DLD1 (cell line): ENCODE data around the gene TAF15.

Experiments used
- in situ Hi-C: cut with HindIII; loops from 2 replicates; pipeline ENCODE4 v1.10.0; 2017; ENCODE audit warnings: low sequenced_read_pairs

The TAF15 gene

DNA sequence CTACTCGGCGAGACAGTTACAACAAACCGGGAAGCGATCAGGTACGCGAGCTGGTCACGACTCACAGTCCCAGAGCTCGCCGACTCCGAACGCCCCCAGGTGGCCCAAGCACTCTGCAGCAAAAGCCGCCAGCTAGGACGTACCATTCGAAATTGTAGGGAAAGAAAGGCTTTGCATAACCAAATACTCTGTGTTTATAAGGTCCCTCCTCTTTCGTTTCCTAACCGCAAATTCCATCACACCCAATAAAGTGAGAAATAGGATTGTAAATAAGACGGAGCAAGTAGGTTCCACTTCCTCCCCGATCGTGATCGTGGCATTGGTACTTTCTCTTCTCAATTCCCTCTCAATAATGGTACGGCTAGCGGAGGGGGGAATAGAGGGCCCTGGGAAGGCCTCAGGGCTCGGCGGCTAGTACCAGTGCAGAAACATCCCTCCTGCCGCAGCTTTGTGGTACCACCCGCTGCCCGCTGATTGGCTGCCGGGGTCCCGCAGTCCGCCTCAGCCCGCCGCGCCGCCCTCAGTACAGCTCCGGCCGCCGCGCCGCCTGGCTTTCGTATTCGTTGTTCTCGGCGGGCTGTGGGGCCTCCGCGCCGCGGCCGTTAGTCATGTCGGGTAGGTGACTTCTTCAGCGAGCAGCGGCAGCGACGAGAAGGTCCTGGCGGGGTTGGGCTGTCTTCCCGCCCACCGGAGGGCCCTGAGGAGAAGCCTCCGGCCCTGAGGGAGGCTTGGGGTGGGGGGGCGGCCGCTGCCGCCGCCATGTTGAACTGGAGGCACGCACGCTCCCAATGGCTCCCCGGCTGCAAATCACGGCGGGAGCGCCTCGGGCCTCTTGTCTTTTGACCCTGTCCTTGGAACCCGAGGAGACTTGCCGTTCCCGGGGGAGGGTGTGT lies at the start of gene TAF15:
Gene TAF15, plus strand, starts transcription at position 523 of the 893 bp plus-strand sequence. Its CDS starts 86 bp downstream, at position 609.
- in situ Hi-C loops = no loop called here

GRCh38 chr17:35760587-35760986 lies 48.7 kb upstream of the TAF15 start, which contains the start of gene C17orf50:
TSS of gene C17orf50 (plus strand) at chr17:35760887. CDS start at chr17:35760942, 55 bp downstream.
- in situ Hi-C loops = no loop called here

DNA sequence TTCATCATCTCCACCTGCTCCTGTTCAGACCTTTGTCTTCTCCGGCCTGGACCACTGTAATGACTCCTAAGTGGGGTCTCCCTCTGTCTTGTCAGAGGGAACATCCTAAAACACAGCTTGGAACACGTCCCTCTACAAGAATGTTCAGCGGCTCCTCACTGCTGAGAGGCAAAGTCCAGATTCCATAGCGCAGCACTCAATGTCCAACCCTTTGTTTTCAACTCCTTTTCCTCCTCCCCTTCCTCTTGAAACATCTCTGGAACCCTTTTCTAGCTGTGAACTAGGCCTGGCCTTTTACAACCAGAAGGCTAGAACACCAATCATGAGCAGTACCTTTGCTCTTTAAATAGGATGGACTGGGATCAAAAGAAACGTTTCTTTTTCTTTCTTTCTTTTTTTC lies 47.7 kb upstream of the TAF15 start:
- in situ Hi-C loops = no loop called here

DNA sequence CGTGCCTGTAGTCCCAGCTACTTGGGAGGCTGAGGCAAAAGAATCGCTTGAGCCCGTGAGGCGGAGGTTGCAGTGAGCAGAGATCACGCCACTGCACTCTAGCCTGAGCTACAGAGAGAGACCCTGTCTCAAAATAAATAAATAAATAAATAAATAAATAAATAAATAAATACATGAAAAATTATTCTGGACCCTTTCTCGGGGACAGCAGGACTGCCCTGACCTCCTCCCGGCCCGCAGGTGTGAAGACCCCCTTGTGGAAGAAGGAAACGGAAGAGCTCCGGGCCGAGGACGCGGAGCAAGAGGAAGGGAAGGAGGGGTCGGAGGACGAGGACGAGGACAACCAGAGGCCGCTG lies 45.5 kb upstream of the TAF15 start:
- in situ Hi-C loops = no loop called here

GRCh38 chr17:35764123-35764991 lies 44.9 kb upstream of the TAF15 start:
- in situ Hi-C loops = no loop called here

DNA sequence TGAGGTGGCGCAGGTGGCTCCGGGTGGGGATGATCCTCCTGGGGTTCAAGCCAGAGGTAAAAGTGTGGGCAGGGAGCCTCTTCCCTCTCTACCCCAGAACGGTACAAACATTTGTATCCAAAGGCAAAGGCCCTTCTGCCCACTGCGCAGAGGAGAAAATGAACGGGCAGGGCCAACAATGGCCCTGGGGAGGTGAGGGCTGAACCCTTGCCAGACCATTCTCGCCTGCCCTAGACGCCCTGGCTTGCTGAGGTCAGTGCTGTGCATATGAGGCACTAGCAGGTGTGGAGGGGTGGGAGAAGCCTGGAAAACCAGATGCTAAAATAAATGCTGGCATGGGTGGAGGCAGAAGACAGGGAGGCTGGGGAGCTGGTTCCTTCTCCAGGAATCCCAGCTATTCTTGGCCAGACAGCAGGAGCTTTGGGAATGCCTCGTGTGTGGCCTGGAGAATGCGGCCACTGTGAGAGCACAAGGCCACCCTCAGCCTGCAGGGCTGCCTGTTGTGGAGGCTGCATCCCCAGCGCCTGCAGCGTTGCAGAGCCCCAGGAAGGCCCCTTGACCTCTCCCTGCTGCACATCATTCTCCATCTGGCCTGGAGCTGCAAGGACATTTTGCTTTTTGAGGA lies 44.1 kb upstream of the TAF15 start:
- in situ Hi-C loops = no loop called here

- in situ Hi-C loops = no loop called here
Measured at GRCh38 chr17:35765756-35766488, 43.4 kb upstream of the TAF15 start.

- in situ Hi-C loops = no loop called here
Measured at GRCh38 chr17:35766489-35766877, 42.8 kb upstream of the TAF15 start.

GRCh38 chr17:35766903-35767510 lies 42.3 kb upstream of the TAF15 start:
- in situ Hi-C loops = no loop called here

DNA sequence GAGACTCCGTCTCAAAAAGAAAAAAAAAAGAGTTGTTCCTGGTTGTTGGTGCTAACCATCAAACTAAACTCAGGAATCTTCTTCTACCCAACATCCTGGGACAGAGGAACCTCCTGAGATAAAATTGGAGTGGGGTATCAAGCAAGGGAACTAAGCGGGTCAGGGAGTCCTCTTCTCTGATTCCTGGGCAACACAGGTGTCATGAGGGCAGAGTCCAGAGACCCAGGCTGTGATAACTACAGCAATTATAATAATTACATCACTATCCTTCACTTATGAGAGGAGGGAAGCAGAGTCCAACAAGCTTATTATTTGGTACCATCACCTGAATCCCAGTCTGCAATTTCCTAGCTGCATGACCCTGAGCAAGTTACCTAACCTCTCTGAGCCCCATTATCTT lies 40.5 kb upstream of the TAF15 start:
- in situ Hi-C loops = no loop called here

DNA sequence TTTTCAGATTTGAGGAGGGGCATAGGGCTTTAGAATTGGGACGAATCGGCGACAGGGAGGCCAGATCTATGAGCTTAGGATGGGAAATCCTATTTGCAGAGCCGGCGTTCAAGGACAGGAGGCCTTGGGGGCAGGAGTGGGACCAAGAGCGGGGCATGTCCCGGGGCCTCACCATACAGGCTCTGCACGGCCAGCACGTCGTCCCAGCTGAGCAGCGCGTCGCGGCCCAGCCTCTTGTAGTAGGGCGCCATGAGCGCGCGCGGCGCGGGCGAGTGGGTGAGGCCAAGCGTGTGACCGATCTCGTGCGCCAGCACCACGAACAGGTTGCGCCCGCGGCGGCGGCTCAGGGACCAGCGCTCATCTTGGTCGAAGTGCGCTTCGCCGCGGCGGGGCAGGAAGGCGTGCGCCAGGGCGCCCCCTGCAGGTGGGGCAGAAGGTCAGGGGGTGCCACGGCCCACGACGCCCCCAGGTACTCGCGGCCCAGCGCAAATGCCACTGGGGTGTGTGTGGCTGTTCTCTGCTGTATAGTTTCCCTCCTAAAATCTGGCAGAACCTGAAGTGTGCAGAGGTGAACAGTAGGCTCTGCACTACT lies 39.3 kb upstream of the TAF15 start:
- in situ Hi-C loops = no loop called here

DNA sequence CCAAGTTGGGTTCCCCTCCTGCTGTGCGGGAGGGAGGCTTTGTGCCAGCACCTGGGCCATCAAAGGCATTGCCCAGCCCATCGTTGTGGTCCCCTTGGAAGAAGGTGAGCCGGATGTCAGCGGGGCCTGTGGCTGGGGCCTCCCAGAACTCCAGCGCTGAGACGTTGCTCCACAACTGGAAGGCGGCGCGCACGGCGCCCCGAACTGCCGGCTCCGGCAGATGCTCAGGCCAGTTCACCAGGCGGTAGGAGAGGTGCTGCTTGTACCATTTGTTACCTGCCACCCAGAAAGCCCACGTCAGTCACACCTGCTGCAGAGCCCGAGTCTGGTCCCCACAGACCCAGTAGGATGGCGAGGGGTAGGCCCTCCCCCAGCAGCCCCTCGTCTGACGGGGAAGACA lies 36.2 kb upstream of the TAF15 start:
- in situ Hi-C loops = no loop called here

DNA sequence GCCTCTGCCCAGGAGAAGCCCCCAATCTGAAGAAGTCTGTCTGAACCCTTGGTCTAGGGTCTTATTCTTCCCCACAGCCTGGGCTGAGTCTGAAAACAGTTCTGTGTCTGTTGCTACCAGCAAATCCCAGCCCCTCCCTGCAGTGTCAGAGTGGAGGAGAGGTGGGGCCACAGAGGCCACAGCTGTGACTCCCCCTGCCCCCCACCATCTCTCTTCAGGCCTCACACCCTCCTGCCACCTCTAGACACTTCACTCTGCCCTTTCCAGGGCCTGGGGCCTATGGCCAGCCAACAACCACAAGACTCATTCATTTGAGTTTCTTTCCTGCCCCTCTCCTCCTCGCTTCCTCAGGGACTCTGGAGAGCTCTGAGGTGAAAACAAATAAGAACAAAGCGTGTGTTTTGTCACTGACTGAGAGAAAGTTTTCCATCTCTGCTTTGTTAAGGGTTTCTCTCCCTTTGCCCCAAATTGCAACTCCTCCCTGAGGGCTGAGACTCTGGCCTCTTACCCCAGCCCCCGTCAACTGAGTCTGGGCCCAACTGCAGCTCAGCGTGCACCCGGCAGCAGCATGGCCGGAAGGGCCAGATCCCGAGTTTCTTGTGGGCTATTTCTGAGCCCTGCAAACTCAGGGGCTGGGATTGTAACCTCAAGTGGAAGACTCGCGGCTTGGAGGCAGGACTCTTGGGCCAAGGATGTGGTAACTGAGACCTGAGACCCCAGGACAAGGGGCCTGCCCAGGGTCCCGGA lies 35.4 kb upstream of the TAF15 start:
- in situ Hi-C loops = no loop called here

GRCh38 chr17:35774499-35774898 lies 34.8 kb upstream of the TAF15 start:
- in situ Hi-C loops = no loop called here

DNA sequence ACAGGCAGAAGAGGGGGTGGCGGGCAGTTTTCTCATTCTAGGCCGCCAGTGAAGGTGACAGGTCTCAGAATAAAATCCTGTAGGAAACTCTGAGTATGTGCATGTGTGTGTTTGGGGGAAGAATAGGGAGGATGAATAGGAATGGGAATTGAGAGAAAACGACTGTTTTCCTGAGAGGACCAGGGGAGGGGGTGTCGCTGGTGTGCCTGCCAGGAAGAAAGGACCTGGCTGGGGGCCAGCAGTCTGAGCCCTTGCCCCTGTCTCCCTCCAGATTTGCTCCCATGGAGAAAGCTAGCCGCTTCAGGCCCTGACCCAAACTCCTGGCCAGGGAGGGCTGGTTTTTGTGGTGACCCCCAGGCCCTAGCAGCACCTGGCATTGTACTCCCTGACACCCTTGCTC lies 34.2 kb upstream of the TAF15 start:
- in situ Hi-C loops = no loop called here

- in situ Hi-C loops = no loop called here
Measured at GRCh38 chr17:35775583-35775982, 33.7 kb upstream of the TAF15 start.

GRCh38 chr17:35778641-35779196 lies 30.6 kb upstream of the TAF15 start:
- in situ Hi-C loops = no loop called here

DNA sequence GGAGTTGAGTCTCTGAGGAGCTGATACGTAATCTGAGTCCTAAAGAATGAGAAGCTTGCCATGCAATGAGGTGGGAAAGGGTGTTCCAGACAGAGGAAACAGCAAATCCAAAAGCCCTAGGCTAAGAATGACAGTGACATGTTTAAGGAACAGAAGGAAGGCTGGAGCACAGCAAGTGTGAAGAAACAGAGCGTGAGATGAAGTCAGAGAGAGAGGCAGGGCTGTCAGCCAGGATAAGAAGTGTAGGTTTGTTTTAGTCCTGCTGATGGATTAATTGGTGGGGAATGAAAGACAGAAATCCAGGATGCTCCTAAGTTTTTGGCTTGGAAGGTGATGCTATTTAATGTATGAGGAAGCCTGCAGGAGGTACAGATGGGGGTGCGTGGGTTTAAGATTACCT lies 28.3 kb upstream of the TAF15 start:
- in situ Hi-C loops = no loop called here

- in situ Hi-C loops = no loop called here
Measured at GRCh38 chr17:35784895-35785294, 24.4 kb upstream of the TAF15 start.
